SK-N-SH (cell line): ENCODE measurements around the gene MYLK3. TPM values are rescaled to one million over a fixed set of nuclear protein-coding genes. Genes with fewer than 3 reads are reported as not detected.

Experiments
- CTCF ChIA-PET: fragments of 300-600, 350-600 bp; formaldehyde crosslinking; extraction: SDS; loops from one replicate; lab custom pipeline; 2021; lab: Yijun Ruan, JAX
- POLR2A ChIA-PET: fragments of 350-600 bp; sonication (Branson Sonifier 250); formaldehyde crosslinking; extraction: SDS; loops from one replicate; lab custom pipeline; 2020; ENCODE audit warnings: antibody characterized with exemption, inconsistent platforms; lab: Yijun Ruan, JAX
- DNase-seq: peaks from one replicate; pipeline ENCODE4 v3.0.0; 2012
- H2AFZ ChIP-seq: fragments of 200-600 bp; sonication (generic); 2 replicates; pipeline ENCODE4 v1.8.1; 2016; ENCODE audit warnings: antibody characterized with exemption, mild to moderate bottlenecking, low read depth
- H3F3A ChIP-seq: fragments of 200-600 bp; sonication (generic); replicated peaks from 2 replicates; pipeline ENCODE3; 2016; ENCODE audit warnings: antibody characterized with exemption, mild to moderate bottlenecking; ENCODE audit not compliant: insufficient read depth
- H3K27ac ChIP-seq, 2 experiments: fragments of 200-500 bp in 1 of 2; fragments of 200-600 bp in 1 of 2; sonication (Bioruptor generic) in 1 of 2; sonication (generic), shearing (Covaris generic) in 1 of 2; 2 replicates each; pipeline versions ENCODE4 v1.5.1 to v1.6.1; 2014 to 2016; ENCODE audit warnings: low read depth in 2 of 2, inconsistent platforms in 1 of 2, low read length in 1 of 2, mild to moderate bottlenecking in 1 of 2, mixed read lengths in 1 of 2
- H3K27me3 ChIP-seq: fragments of 200-600 bp; sonication (generic), shearing (Covaris generic); 2 replicates; pipeline ENCODE4 v1.6.1; 2016; ENCODE audit warnings: mixed run types; ENCODE audit not compliant: insufficient read depth
- H3K36me3 ChIP-seq, 2 experiments: fragments of 200-500 bp in 1 of 2; fragments of 200-600 bp in 1 of 2; sonication (Bioruptor generic) in 1 of 2; sonication (generic) in 1 of 2; replicated peaks in 1 of 2; 2 replicates each; pipeline versions ENCODE3 to v1.5.1; 2014 to 2016; ENCODE audit warnings: low read length in 1 of 2, mild to moderate bottlenecking in 1 of 2; ENCODE audit not compliant: insufficient read depth in 2 of 2, control insufficient read depth in 1 of 2
- H3K4me1 ChIP-seq, 2 experiments: fragments of 200-500 bp in 1 of 2; fragments of 200-600 bp in 1 of 2; sonication (Bioruptor generic) in 1 of 2; sonication (generic), shearing (Covaris generic) in 1 of 2; 2 replicates each; pipeline versions ENCODE4 v1.5.1 to v1.6.1; 2014 to 2016; ENCODE audit warnings: low read depth in 1 of 2, low read length in 1 of 2, mixed run types in 1 of 2; ENCODE audit not compliant: insufficient read depth in 2 of 2, control insufficient read depth in 1 of 2
- H3K4me2 ChIP-seq: fragments of 200-600 bp; sonication (generic), shearing (Covaris generic); 2 replicates; pipeline ENCODE4 v1.6.1; 2017; ENCODE audit warnings: mixed run types
- H3K4me3 ChIP-seq, 2 experiments: fragments of 200-500 bp in 1 of 2; fragments of 200-600 bp in 1 of 2; sonication (Bioruptor generic) in 1 of 2; sonication (generic), shearing (Covaris generic) in 1 of 2; 2 replicates each; pipeline versions ENCODE4 v1.5.1 to v1.8.1; 2014 to 2016; ENCODE audit warnings: low read depth in 2 of 2, inconsistent platforms in 1 of 2, low read length in 1 of 2, mild to moderate bottlenecking in 1 of 2, mixed read lengths in 1 of 2, moderate library complexity in 1 of 2
- H3K79me2 ChIP-seq: fragments of 200-600 bp; sonication (generic); 2 replicates; pipeline ENCODE4 v1.8.1; 2017; ENCODE audit warnings: mild to moderate bottlenecking; ENCODE audit not compliant: insufficient read depth
- H3K9ac ChIP-seq: fragments of 200-600 bp; sonication (generic); 2 replicates; pipeline ENCODE4 v1.6.1; 2017; ENCODE audit warnings: mixed run types
- H3K9me2 ChIP-seq: fragments of 200-600 bp; sonication (generic); 2 replicates; pipeline ENCODE4 v1.6.1; 2017; ENCODE audit warnings: mixed run types
- H3K9me3 ChIP-seq: fragments of 200-600 bp; sonication (generic); 2 replicates; pipeline ENCODE4 v1.6.1; 2017; ENCODE audit warnings: mixed run types, mild to moderate bottlenecking, moderate library complexity
- H4K20me1 ChIP-seq: fragments of 200-600 bp; sonication (generic); 2 replicates; pipeline ENCODE4 v1.6.1; 2017; ENCODE audit warnings: mild to moderate bottlenecking, mixed run types; ENCODE audit not compliant: insufficient read depth
- CHD2 ChIP-seq: fragments of 150-350 bp; IDR thresholded peaks from 2 replicates; pipeline ENCODE4 v1.6.1; 2018; ENCODE audit warnings: low read length; ENCODE audit not compliant: partially characterized antibody
- ELF1 ChIP-seq: IDR thresholded peaks from 2 replicates; pipeline ENCODE4 v1.4.0; 2012
- EP300 ChIP-seq, 2 experiments: IDR thresholded peaks; 2 replicates each; pipeline versions ENCODE4 v1.4.0 to v1.6.1; 2012; ENCODE audit warnings: borderline replicate concordance in 1 of 2, low read depth in 1 of 2, low read length in 1 of 2
- EZH2phosphoT487 ChIP-seq: fragments of 200-600 bp; sonication (generic); IDR thresholded peaks from 2 replicates; pipeline ENCODE4 v1.6.1; 2017; ENCODE audit warnings: low read depth, mixed run types, mild to moderate bottlenecking, antibody characterized with exemption, moderate library complexity, borderline replicate concordance
- FOXJ3 ChIP-seq: sonication (generic); formaldehyde crosslinking; IDR thresholded peaks from 2 replicates; pipeline ENCODE4 v1.5.1; 2020; ENCODE audit warnings: mild to moderate bottlenecking, missing genetic modification reagents
- GABPA ChIP-seq: IDR thresholded peaks from 2 replicates; pipeline ENCODE4 v1.4.0; 2012; ENCODE audit warnings: low read depth, mild to moderate bottlenecking
- JUND ChIP-seq: IDR thresholded peaks from 2 replicates; pipeline ENCODE4 v1.4.0; 2012
- MEF2A ChIP-seq: IDR thresholded peaks from 2 replicates; pipeline ENCODE4 v1.4.0; 2012; ENCODE audit warnings: low read depth, borderline replicate concordance
- NFIC ChIP-seq: IDR thresholded peaks from 2 replicates; pipeline ENCODE4 v1.4.0; 2012; ENCODE audit warnings: borderline replicate concordance
- NRF1 ChIP-seq: IDR thresholded peaks from 2 replicates; pipeline ENCODE4 v1.6.1; 2012; ENCODE audit warnings: low read depth, mild to moderate bottlenecking, low read length
- RAD21 ChIP-seq: IDR thresholded peaks from 2 replicates; pipeline ENCODE4 v1.6.1; 2012; ENCODE audit warnings: mild to moderate bottlenecking, low read length
- RFX5 ChIP-seq: IDR thresholded peaks from 2 replicates; pipeline ENCODE4 v1.6.1; 2012; ENCODE audit warnings: mild to moderate bottlenecking, improper control_type of control experiment, low read length
- SMC3 ChIP-seq: IDR thresholded peaks from 2 replicates; pipeline ENCODE4 v1.6.1; 2012; ENCODE audit warnings: low read depth, low read length, improper control_type of control experiment
- WGBS: methylation state at CpG from one replicate; pipeline ENCODE4 v1.1.6; 2017; ENCODE audit warnings: low lambda C conversion rate; 5-methylcytosine and 5-hydroxymethylcytosine counted together
- polyA plus RNA-seq, 3 experiments: library from polyadenylated mRNA; depleted of rRNA; stranded (reverse); fragments of >200 nt; gene quantifications; 2 replicates each; pipeline ENCODE4 v1.2.3, GENCODE V29; 2012
- TF ChIP-seq, protein P1 (sequence below): IDR thresholded peaks from 2 replicates; pipeline ENCODE4; 2012
- TF ChIP-seq, protein P2 (sequence below): fragments of 150-350 bp; IDR thresholded peaks from 2 replicates; pipeline ENCODE4 v1.6.1; 2016; ENCODE audit warnings: mild to moderate bottlenecking, low read depth, low read length
- TF ChIP-seq, protein P3 (sequence below): fragments of 200-600 bp; sonication (generic); IDR thresholded peaks from 2 replicates; pipeline ENCODE4 v1.6.1; 2017; ENCODE audit warnings: antibody characterized with exemption, mild to moderate bottlenecking, moderate library complexity
- TF ChIP-seq, protein P4 (sequence below): IDR thresholded peaks from 2 replicates; pipeline ENCODE4 v1.4.0; 2012; ENCODE audit warnings: low read depth

Gene MYLK3
- polyA plus RNA-seq, 1 of the 3 experiments (the other 2 are of a cell fraction), result 0.05 TPM

DNA sequence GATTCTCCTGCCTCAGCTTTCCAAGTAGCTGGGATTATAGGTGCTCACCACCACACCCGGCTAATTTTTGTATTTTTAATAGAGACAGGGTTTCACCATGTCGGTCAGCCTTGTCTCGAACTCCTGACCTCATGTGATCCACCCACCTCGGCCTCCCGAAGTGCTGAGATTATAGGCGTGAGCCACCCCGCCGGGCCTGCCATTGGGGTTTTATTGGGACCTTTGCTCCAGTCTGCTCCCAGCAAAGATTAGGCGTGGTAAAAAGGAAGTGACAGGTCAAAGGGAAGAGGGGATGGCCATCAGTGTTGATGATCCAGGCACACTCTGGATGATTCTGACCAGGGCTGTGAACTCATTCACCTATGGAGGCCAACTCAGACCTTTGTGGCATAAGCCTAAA lies 20.5 kb downstream of the MYLK3 start:
- no peak for TF ChIP-seq MEF2A
- TF ChIP-seq JUND, result no peak
- no peak for TF ChIP-seq NRF1
- TF ChIP-seq GABPA, result no peak
- no peak for TF ChIP-seq EP300 (IDR thresholded peaks at IDR 0.05; ENCODE audit: borderline replicate concordance in 1 of 2, low read depth in 1 of 2, low read length in 1 of 2)
- TF ChIP-seq ELF1, result no peak
- TF ChIP-seq RAD21, result no peak
- TF ChIP-seq, protein P1, sequence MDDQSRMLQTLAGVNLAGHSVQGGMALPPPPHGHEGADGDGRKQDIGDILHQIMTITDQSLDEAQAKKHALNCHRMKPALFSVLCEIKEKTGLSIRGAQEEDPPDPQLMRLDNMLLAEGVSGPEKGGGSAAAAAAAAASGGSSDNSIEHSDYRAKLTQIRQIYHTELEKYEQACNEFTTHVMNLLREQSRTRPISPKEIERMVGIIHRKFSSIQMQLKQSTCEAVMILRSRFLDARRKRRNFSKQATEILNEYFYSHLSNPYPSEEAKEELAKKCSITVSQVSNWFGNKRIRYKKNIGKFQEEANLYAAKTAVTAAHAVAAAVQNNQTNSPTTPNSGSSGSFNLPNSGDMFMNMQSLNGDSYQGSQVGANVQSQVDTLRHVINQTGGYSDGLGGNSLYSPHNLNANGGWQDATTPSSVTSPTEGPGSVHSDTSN, result no peak
- TF ChIP-seq EZH2phosphoT487, result no peak
- TF ChIP-seq NFIC, result no peak
- TF ChIP-seq SMC3, result no peak
- no peak for TF ChIP-seq FOXJ3 (CRISPR knock-in tag)
- no peak for TF ChIP-seq CHD2
- no peak for TF ChIP-seq RFX5
- TF ChIP-seq, protein P2, sequence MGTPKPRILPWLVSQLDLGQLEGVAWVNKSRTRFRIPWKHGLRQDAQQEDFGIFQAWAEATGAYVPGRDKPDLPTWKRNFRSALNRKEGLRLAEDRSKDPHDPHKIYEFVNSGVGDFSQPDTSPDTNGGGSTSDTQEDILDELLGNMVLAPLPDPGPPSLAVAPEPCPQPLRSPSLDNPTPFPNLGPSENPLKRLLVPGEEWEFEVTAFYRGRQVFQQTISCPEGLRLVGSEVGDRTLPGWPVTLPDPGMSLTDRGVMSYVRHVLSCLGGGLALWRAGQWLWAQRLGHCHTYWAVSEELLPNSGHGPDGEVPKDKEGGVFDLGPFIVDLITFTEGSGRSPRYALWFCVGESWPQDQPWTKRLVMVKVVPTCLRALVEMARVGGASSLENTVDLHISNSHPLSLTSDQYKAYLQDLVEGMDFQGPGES, result no peak
- TF ChIP-seq, protein P3, sequence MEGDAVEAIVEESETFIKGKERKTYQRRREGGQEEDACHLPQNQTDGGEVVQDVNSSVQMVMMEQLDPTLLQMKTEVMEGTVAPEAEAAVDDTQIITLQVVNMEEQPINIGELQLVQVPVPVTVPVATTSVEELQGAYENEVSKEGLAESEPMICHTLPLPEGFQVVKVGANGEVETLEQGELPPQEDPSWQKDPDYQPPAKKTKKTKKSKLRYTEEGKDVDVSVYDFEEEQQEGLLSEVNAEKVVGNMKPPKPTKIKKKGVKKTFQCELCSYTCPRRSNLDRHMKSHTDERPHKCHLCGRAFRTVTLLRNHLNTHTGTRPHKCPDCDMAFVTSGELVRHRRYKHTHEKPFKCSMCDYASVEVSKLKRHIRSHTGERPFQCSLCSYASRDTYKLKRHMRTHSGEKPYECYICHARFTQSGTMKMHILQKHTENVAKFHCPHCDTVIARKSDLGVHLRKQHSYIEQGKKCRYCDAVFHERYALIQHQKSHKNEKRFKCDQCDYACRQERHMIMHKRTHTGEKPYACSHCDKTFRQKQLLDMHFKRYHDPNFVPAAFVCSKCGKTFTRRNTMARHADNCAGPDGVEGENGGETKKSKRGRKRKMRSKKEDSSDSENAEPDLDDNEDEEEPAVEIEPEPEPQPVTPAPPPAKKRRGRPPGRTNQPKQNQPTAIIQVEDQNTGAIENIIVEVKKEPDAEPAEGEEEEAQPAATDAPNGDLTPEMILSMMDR, result no peak
- TF ChIP-seq, protein P4, sequence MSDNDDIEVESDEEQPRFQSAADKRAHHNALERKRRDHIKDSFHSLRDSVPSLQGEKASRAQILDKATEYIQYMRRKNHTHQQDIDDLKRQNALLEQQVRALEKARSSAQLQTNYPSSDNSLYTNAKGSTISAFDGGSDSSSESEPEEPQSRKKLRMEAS, result no peak
- CTCF ChIA-PET, result no interaction called here
- Histone ChIP-seq H3K4me3 (no peak overlapping the region), H2AFZ (no peak overlapping the region), H3K4me1 (peaks cover 0 to 2% of the 10 kb centered on the region in 2 experiments; a peak in 1 of 4 replicates), H3K27ac (no peak overlapping the region), H3K4me2 (no peak overlapping the region), H3K27me3 (no peaks in the 10 kb centered on the region), H3K9me3 (0 out of 2 replicates have a peak, but pooled peaks cover 6% of the 10 kb centered on the region), H3K9me2 (no peaks in the 10 kb centered on the region), H3K79me2 (no peaks in the 10 kb centered on the region), H3K36me3 (no peaks in the 10 kb centered on the region), H3K9ac (no peak overlapping the region), H4K20me1 (no peaks in the 10 kb centered on the region), H3F3A (no peaks in the 10 kb centered on the region)
- WGBS, result 87% methylated on average over 9 of the region's 9 CpGs
- no peak for DNase-seq
- POLR2A ChIA-PET, result no interaction called here
